Muscle layer of duodenum (tissue), 2 donors: Measurements from ENCODE around the gene USH2A.

Experiments
- H3K27ac ChIP-seq: one replicate; pipeline ENCODE4 v1.7.0; 2013; ENCODE audit warnings: mild to moderate bottlenecking, low read length
- H3K27me3 ChIP-seq: one replicate; pipeline ENCODE4 v1.7.0; 2013; ENCODE audit warnings: low read depth, mild to moderate bottlenecking, control low read depth, low read length
- H3K36me3 ChIP-seq, 2 donors: one replicate each; pipeline ENCODE4 v1.7.0; 2013; ENCODE audit warnings: low read length in 2 of 2, control low read depth in 1 of 2, mild to moderate bottlenecking in 1 of 2; ENCODE audit not compliant: insufficient read depth in 2 of 2, control insufficient read depth in 1 of 2
- H3K4me1 ChIP-seq, 2 donors: one replicate each; pipeline ENCODE4 v1.7.0; 2013; ENCODE audit warnings: low read length in 2 of 2, mild to moderate bottlenecking in 2 of 2, control low read depth in 1 of 2, moderate library complexity in 1 of 2; ENCODE audit not compliant: insufficient read depth in 2 of 2, control insufficient read depth in 1 of 2
- H3K4me3 ChIP-seq, 2 donors: one replicate each; pipeline ENCODE4 v1.7.0; 2013; ENCODE audit warnings: low read length in 2 of 2, low read depth in 1 of 2, mild to moderate bottlenecking in 1 of 2
- H3K9me3 ChIP-seq, 2 donors: one replicate each; pipeline ENCODE4 v1.7.0; 2013; ENCODE audit warnings: low read length in 2 of 2, control low read depth in 1 of 2, mild to moderate bottlenecking in 1 of 2; ENCODE audit not compliant: control insufficient read depth in 1 of 2
- donor health status: healthy.

Gene USH2A

DNA sequence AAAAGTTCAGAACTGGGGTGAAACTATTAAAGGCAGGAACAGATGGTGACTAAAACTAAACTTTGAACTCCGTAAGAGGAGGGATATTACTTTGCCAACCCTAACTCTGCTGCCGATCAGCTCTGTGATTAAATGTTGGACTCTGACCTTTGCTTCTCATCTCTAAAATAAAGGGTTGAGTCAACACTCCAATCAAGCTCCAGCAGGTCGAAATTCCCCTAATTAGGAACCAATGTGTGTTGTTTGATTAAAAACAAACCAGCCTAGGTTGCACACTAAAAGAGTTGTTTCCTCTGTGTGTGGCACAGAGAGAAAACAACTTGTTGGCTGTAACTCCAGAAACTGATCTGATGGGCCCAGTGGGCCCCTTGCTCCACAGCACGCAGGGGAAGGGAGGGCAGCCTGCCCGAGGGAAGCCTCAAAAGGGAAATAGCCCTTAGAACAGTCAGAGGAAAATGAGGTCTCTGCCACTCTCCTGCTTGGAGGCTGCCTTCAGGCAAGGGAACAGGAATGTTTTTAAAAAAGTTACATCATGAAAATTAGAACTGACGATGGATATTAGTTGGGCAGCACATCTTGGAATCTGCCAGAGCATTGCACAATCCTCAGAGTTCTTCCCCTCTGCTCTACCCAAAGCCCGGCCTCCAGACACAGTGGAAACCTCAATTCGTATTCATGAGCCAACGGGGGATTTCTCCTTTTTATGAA is 786.8 kb downstream of the USH2A start:
- Histone ChIP-seq H3K27me3 (no peaks in the 10 kb centered on the region), H3K36me3 (peaks cover 0 to 3% of the 10 kb centered on the region in 2 donors), H3K4me3 (peak overlapping the region in 1 of 2 donors; percentile 4), H3K4me1 (peaks cover 4 to 8% of the 10 kb centered on the region in 2 donors), H3K9me3 (no peaks in the 10 kb centered on the region), H3K27ac (peak overlapping the region; percentile 43)

DNA sequence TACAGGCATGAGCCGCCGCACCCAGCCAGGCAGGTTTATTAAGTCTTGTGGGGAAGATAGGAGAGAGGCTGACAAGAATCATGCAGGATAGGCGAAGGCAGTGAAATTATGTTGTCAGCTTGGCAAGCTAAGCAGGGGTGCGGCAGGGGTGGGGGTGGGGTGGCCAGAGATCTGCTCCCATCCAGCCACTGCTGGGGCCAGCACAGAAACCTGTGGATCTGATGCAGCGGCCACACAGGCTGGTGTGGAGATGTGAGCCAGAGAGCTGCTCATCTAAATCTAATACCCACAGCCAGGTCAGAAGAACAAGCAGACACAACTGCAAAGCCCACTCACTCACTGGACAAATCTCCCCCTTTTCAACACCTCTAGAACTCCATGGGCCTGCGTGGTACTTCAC is 787.4 kb downstream of the USH2A start:
- Histone ChIP-seq H3K4me3 (no peak overlapping the region), H3K27me3 (no peaks in the 10 kb centered on the region), H3K27ac (no peak overlapping the region), H3K4me1 (peaks cover 4 to 8% of the 10 kb centered on the region in 2 donors), H3K9me3 (no peaks in the 10 kb centered on the region), H3K36me3 (peaks cover 0 to 3% of the 10 kb centered on the region in 2 donors)

DNA sequence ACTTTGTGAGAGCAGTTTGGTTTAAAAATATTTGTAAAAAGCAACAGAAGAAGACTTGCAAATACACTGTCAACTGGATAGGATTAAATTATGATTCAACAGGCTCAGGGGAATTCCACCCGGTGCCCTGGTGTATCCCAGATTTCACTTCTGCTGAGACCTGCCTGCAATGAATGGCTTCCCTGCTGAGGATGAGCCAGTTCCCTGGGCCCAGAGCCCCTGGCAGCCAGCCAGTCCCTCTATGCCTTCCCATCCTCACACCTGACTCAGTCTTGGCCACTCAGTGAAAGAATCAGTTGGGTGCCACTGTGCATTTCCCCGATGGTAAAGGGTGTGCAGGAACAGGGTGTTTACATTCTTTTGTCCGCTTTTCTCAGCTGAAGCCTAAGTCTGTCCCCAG is 791.8 kb downstream of the USH2A start:
- H3K36me3 ChIP-seq, result no peaks in the 10 kb centered on the region
- H3K4me3 ChIP-seq, result no peak overlapping the region
- no peak overlapping the region for H3K27ac ChIP-seq
- H3K4me1 ChIP-seq, result no peaks in the 10 kb centered on the region
- no peaks in the 10 kb centered on the region for H3K9me3 ChIP-seq
- no peaks in the 10 kb centered on the region for H3K27me3 ChIP-seq

DNA sequence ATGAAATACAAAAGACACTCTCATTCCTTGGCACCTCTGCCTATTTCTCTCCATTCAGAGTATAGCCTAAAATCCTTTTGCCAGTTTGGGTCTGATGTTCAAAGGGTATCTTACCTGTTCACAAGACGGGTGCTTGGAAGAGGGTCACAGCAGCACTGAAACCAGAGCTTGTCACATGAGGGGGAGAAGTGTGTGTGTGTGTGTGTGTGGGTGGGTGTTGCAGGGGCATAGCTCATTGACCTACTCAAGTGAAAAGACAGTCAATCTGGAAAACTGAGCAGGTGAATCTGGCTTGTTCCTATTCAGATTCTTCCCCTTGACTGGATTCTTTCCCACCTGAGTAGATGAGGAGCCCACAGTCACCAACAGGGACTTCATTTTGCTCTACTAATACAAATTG is 792.2 kb downstream of the USH2A start:
- no peak overlapping the region for H3K4me3 ChIP-seq
- H3K4me1 ChIP-seq, result no peaks in the 10 kb centered on the region
- H3K9me3 ChIP-seq, result no peaks in the 10 kb centered on the region
- H3K27ac ChIP-seq, result no peak overlapping the region
- H3K27me3 ChIP-seq, result no peaks in the 10 kb centered on the region
- no peaks in the 10 kb centered on the region for H3K36me3 ChIP-seq

DNA sequence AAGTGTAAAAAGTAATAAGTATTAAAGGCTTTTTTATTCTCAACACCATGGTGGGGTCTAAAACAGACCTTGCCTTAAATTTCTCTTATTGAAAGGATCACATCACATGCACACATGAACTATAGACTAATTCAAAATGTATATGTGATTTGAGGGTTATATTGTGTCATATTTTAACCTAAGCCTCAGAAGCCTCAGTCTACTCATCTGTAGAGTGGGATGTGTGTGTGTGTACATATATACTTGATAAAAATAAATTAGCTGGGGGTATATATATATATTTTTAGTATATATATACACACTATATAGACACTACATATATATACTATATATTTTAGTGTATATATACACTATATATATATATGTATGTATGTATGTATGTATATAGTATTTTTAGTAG is 797.3 kb downstream of the USH2A start:
- Histone ChIP-seq H3K9me3 (no peaks in the 10 kb centered on the region), H3K4me1 (peaks cover 0 to 4% of the 10 kb centered on the region in 2 donors), H3K27me3 (no peaks in the 10 kb centered on the region), H3K4me3 (no peak overlapping the region), H3K27ac (no peak overlapping the region), H3K36me3 (peaks cover 7 to 10% of the 10 kb centered on the region in 2 donors)

DNA sequence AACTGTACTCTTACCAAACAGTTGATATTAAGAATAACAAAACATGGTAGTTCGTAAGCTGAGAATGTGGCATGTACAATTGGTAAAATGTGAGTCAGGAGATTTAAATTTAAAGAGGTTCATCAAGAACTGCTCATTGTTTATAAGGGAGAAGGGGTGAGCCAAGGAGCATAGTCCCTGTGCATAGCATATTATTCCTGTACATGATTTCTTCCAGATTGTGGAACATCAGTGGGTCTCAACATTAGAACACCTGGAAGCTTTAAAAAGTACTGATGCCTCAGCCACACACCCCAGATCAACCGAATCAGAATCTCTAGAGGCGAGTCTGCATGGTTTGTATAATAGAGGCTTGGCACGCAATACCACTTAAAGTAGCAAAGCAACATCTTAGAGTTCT is 800.1 kb downstream of the USH2A start:
- Histone ChIP-seq H3K27me3 (no peaks in the 10 kb centered on the region), H3K27ac (no peak overlapping the region), H3K4me1 (peaks cover 0 to 4% of the 10 kb centered on the region in 2 donors), H3K4me3 (no peak overlapping the region), H3K9me3 (no peaks in the 10 kb centered on the region), H3K36me3 (peaks cover 23 to 31% of the 10 kb centered on the region in 2 donors)

DNA sequence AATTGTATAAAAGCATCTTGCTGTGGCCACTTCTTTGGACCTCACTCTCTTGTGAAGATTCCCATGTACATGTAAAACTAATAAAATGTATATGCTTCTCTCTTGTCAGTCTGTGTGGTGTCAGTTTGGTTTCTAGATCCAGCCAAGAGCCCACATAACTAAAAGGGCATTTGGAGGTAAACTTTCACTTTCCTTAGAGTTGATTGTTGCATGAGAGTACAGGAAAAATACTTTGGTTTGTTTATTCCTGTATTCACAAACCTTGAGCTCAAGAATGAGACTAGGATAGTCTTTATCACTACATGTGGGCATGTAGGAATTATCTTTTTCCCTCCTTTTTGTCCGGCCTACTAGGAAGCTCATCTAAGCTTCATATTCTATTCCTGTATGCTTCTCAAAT is 805.3 kb downstream of the USH2A start:
- Histone ChIP-seq H3K27me3 (no peaks in the 10 kb centered on the region), H3K27ac (no peak overlapping the region)

DNA sequence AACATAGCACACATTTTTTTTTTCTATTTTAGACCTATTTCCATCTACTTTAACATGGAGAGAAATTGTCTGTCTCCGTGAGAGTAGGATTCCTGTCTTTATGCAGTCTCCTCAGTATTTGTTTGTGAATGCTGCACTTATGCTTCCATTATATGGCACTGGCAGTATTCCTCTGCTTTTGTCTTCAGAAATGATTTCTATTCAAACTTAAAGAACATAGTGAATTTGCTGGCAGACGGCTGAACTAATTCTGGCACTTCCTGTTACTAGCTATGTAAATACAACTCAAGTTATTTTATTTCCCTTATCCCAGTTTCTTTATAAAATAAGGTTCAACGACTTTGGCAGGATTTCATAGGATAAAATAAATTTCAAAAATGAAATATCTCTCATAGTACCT is 810.9 kb downstream of the USH2A start:
- no peak overlapping the region for H3K4me3 ChIP-seq
- H3K9me3 ChIP-seq, result no peaks in the 10 kb centered on the region
- H3K27ac ChIP-seq, result no peak overlapping the region
- H3K4me1 ChIP-seq, result peaks cover 0 to 12% of the 10 kb centered on the region in 2 donors
- no peaks in the 10 kb centered on the region for H3K27me3 ChIP-seq
- peaks cover 26 to 33% of the 10 kb centered on the region in 2 donors for H3K36me3 ChIP-seq

More for the DNA sequence above, 805.3 kb downstream of the USH2A start:
- Histone ChIP-seq H3K9me3 (no peaks in the 10 kb centered on the region), H3K36me3 (peaks cover 32 to 41% of the 10 kb centered on the region in 2 donors), H3K4me1 (peaks cover 0 to 2% of the 10 kb centered on the region in 2 donors), H3K4me3 (no peak overlapping the region)

DNA sequence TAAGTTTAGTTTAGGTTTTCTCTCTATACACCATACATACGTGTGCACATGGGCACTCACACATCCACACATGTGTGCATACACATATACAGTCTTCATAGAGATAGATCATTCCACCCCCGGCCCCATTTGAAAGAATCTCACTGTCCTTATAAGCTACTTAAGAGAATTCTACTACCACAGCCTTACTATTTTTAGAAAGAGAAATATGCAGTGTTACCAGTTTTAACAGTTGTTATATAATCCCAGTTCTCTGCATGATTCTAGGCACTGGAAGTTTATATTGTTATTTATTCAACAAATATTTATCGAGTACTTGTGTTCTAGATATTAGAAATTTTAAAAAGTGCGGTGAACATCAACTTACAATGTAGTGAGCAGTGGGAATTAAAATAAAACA is 814.6 kb downstream of the USH2A start:
- Histone ChIP-seq H3K4me3 (no peak overlapping the region), H3K36me3 (peaks cover 21 to 34% of the 10 kb centered on the region in 2 donors), H3K27me3 (no peaks in the 10 kb centered on the region), H3K4me1 (peaks cover 0 to 16% of the 10 kb centered on the region in 2 donors), H3K27ac (no peak overlapping the region), H3K9me3 (no peaks in the 10 kb centered on the region)

DNA sequence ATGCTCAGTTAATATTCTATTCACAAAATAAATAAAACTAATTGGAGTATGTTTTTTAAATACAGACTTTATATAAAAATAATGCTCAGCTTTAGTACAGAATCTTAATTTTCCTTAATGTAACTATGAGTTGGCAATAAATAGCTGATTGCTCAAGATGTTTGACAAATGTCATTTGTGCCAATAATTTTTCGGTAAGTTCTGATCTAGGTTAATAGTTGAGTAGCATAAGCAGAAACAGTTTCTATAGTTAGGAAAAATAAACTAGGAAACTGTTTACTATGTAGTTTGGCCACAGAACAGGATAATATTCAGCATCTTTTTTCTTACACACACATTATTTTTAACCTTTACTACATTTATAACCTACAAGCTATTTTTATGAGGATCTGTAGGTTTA is 815.8 kb downstream of the USH2A start:
- H3K36me3 ChIP-seq, result peaks cover 13 to 29% of the 10 kb centered on the region in 2 donors
- H3K27ac ChIP-seq, result no peak overlapping the region
- no peaks in the 10 kb centered on the region for H3K27me3 ChIP-seq
- no peak overlapping the region for H3K4me3 ChIP-seq
- H3K4me1 ChIP-seq, result peaks cover 0 to 18% of the 10 kb centered on the region in 2 donors
- no peaks in the 10 kb centered on the region for H3K9me3 ChIP-seq

DNA sequence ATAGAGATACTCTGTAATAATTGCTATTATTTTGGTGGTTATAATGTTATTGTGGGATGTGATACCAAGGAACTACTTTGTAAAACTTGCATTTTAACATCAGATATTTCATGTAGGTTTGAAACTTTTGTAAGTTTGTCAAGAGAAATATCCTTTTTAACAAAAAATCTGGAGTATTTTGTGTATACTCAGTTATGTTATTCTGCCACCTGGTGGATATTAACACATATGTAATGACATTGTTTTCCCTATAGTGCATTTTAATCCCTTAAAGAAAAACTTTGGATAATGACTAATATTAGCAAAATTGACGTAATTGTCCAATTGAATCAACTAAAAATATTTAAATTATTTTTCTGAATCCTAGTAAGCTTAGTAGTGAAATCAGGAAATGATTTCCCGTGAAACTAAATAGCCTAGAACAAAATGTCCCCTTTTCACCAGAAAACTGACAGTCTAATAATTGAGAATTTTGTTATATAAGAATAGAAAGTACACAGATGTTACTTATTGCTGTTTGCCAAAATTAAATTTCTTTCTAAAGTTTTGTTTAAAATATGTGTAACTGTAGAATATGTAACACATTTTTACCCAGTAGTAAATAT is 816.6 kb downstream of the USH2A start:
- no peak overlapping the region for H3K27ac ChIP-seq
- H3K9me3 ChIP-seq, result no peaks in the 10 kb centered on the region
- H3K4me3 ChIP-seq, result no peak overlapping the region
- H3K27me3 ChIP-seq, result no peaks in the 10 kb centered on the region
- peaks cover 13 to 28% of the 10 kb centered on the region in 2 donors for H3K36me3 ChIP-seq
- peaks cover 0 to 14% of the 10 kb centered on the region in 2 donors for H3K4me1 ChIP-seq
